Measurements from ENCODE around the gene ACSL1. TPM values are rescaled to one million over a fixed set of nuclear protein-coding genes. Genes with fewer than 3 reads are reported as not detected.

Gene ACSL1
- total RNA-seq, 1 experiment from 2014 or later = 3.5 TPM

GRCh38 chr4:184747034-184747830 is 78.5 kb downstream of the ACSL1 start:
- Histone ChIP-seq H2AFZ (ENCODE audit: low read length) (no peak overlapping the region), H3K56ac (ENCODE audit: insufficient read length, low read depth, low read length) (no peak overlapping the region), H4K91ac (ENCODE audit: insufficient read length, low read depth, low read length) (no peak overlapping the region), H3K79me2 (ENCODE audit: insufficient read depth, low read length) (no peaks in the 10 kb centered on the region), H4K5ac (ENCODE audit: insufficient read length, low read depth, low read length) (no peak overlapping the region), H3K4me2 (ENCODE audit: insufficient read depth, insufficient read length, low read length) (no peak overlapping the region), H3K9ac (ENCODE audit: extremely low read depth, insufficient read length, low read length) (no peak overlapping the region), H2BK20ac (ENCODE audit: low read depth, low read length, poor library complexity, severe bottlenecking) (no peak overlapping the region), H3K4me1 (ENCODE audit: insufficient read depth, low read length) (peaks cover 3% of the 10 kb centered on the region; the same call in 1 of the 2 replicates), H3K27ac (ENCODE audit: insufficient read length, low read depth, low read length) (no peak overlapping the region), H4K8ac (replicated peaks; ENCODE audit: insufficient read length, low read depth, low read length) (no peak overlapping the region), H3T11ph (ENCODE audit: low read length) (no peak overlapping the region), H3K23me2 (ENCODE audit: insufficient read length, low read depth, low read length, poor library complexity, severe bottlenecking) (no peaks in the 10 kb centered on the region), H2AK5ac (ENCODE audit: insufficient read length, low read length) (no peak overlapping the region), H2BK120ac (ENCODE audit: low read depth, low read length, poor library complexity, severe bottlenecking) (no peak overlapping the region), H3K79me1 (ENCODE audit: insufficient read depth, low read depth, low read length, poor library complexity, severe bottlenecking) (no peaks in the 10 kb centered on the region), H2BK12ac (ENCODE audit: insufficient read length, low read depth, low read length) (no peak overlapping the region), H3K23ac (ENCODE audit: insufficient read length, low read depth, low read length) (no peak overlapping the region), H3K18ac (ENCODE audit: insufficient read length, low read depth, low read length) (no peak overlapping the region), H3K9me3 (ENCODE audit: control insufficient read depth, low read depth, low read length) (no peaks in the 10 kb centered on the region), H3K27me3 (ENCODE audit: insufficient read depth, low read length) (no peaks in the 10 kb centered on the region), H2BK15ac (ENCODE audit: low read depth, low read length) (no peak overlapping the region), H3K4ac (ENCODE audit: low read depth, low read length) (no peak overlapping the region), H4K20me1 (ENCODE audit: control insufficient read depth, insufficient read depth, insufficient read length) (peaks cover 2% of the 10 kb centered on the region), H3K14ac (ENCODE audit: insufficient read depth, low read length) (0 out of 2 replicates have a peak overlapping the region, but pooled peaks have one; percentile 39), H2BK5ac (ENCODE audit: insufficient read length, low read length) (no peak overlapping the region)
- WGBS (ENCODE audit: extremely low coverage, insufficient read length, low lambda C conversion rate) = no CpG with 5 or more reads among the region's 4 CpGs
- Mint-ChIP-seq H3K36me3 (ENCODE audit: insufficient read depth in 1 of 3, low read depth in 3 of 3) (peaks cover 1 to 2% (median 2%) of the 10 kb centered on the region in 3 experiments; a peak in 5 of 7 replicates), H3K27ac (peak overlapping the region in 2 of 3 experiments; percentile 45 to 86; a peak in 3 of 7 replicates), H3K27me3 (ENCODE audit: low read depth) (peaks cover 14% of the 10 kb centered on the region), H3K4me3 (no peak overlapping the region), H3K9me3 (peaks cover 1 to 4% of the 10 kb centered on the region in 2 experiments; a peak in 4 of 5 replicates), H3K4me1 (peaks cover 46 to 47% of the 10 kb centered on the region in 2 experiments)
- peak; percentile 55 for DNase-seq
- TF ChIP-seq CTCF (conservative IDR thresholded peaks at IDR 0.05) = no peak
